GM12878 (cell line): ENCODE results near the gene CLBA1. TPM values are rescaled to one million over a fixed set of nuclear protein-coding genes. Genes with fewer than 3 reads are reported as not detected.

Experiments
- ATAC-seq: fragments of 200-7000 bp; cut with Tn5 transposase; 3 replicates; pipeline ENCODE4 v1.9.1; 2020; ENCODE audit warnings: mild to moderate bottlenecking, moderate library complexity
- BruUV-seq: library from RNA; stranded (reverse); fragments of 400-500 nt; replicated peaks from 2 replicates; lab custom pipeline; 2021; lab: Mats Ljungman, UMichigan
- CTCF ChIA-PET: fragments of 300-600 bp; sonication (Branson Sonifier 250); formaldehyde crosslinking; extraction: SDS; loops from one replicate; lab custom pipeline; 2021; ENCODE audit warnings: inconsistent platforms; lab: Yijun Ruan, JAX
- POLR2A ChIA-PET: fragments of 350-600 bp; formaldehyde crosslinking; extraction: SDS; loops from one replicate; lab custom pipeline; 2021; ENCODE audit warnings: inconsistent platforms; lab: Charles Lee
- RAD21 ChIA-PET: fragments of 300-600 bp; sonication (Branson Sonifier 250); formaldehyde crosslinking; loops from one replicate; lab custom pipeline; 2023; ENCODE audit warnings: antibody characterized with exemption; ENCODE audit not compliant: unreplicated experiment; lab: Charles Lee
- SMC1A ChIA-PET: fragments of 300-600 bp; sonication (Branson Sonifier 250); formaldehyde crosslinking; loops from one replicate; lab custom pipeline; 2023; ENCODE audit not compliant: unreplicated experiment, uncharacterized antibody; lab: Charles Lee
- DNase-seq: peaks from one replicate; pipeline ENCODE4 v3.0.0-alpha.2; 2011; ENCODE audit warnings: low read depth, low spot score
- FAIRE-seq: peaks from 3 replicates; lab custom pipeline; 2011; peaks lifted over from hg19 to GRCh38; lab: Jason Lieb, UNC
- H2AFZ ChIP-seq: 2 replicates; pipeline ENCODE4 v1.6.0; 2011; ENCODE audit warnings: low read depth, low read length, control low read depth; ENCODE audit not compliant: control insufficient read depth
- H3K27ac ChIP-seq: 2 replicates; pipeline ENCODE4 v1.5.1; 2011; ENCODE audit warnings: control low read depth; ENCODE audit not compliant: control insufficient read depth, insufficient read depth
- H3K27me3 ChIP-seq, 2 experiments: replicated peaks in 1 of 2; 2 replicates each; pipeline versions ENCODE4 v1.6.0 to v1.6.1; 2011; ENCODE audit warnings: low read length in 1 of 2; ENCODE audit not compliant: control insufficient read depth in 2 of 2, insufficient read depth in 2 of 2
- H3K36me3 ChIP-seq, 2 experiments: 2 replicates each; pipeline ENCODE4 v1.5.1; 2011; ENCODE audit warnings: low read length in 1 of 2; ENCODE audit not compliant: control insufficient read depth in 2 of 2, insufficient read depth in 2 of 2
- H3K4me1 ChIP-seq: 2 replicates; pipeline ENCODE4 v1.6.1; 2011; ENCODE audit warnings: mild to moderate bottlenecking, low read length, moderate library complexity, mixed read lengths; ENCODE audit not compliant: control insufficient read depth, insufficient read depth
- H3K4me2 ChIP-seq: 2 replicates; pipeline ENCODE4 v1.6.0; 2011; ENCODE audit warnings: control low read depth; ENCODE audit not compliant: control insufficient read depth, insufficient read depth
- H3K4me3 ChIP-seq: fragments of 200-600 bp; sonication (generic); 2 replicates; pipeline ENCODE4 v1.5.1; 2016
- H3K79me2 ChIP-seq: 2 replicates; pipeline ENCODE4 v1.6.0; 2011; ENCODE audit warnings: low read length; ENCODE audit not compliant: control insufficient read depth, insufficient read depth
- H3K9ac ChIP-seq: 2 replicates; pipeline ENCODE4 v1.8.0; 2011; ENCODE audit warnings: low read length, control low read depth, mixed read lengths; ENCODE audit not compliant: control insufficient read depth, insufficient read depth
- H3K9me3 ChIP-seq: replicated peaks from 3 replicates; pipeline ENCODE4 v1.5.1; 2011; ENCODE audit warnings: mild to moderate bottlenecking, low read length; ENCODE audit not compliant: control insufficient read depth, insufficient read depth
- H4K20me1 ChIP-seq: 2 replicates; pipeline ENCODE4 v1.6.0; 2011; ENCODE audit not compliant: control insufficient read depth, insufficient read depth
- BCLAF1 ChIP-seq: fragments of 450-650 bp; IDR thresholded peaks from 2 replicates; pipeline ENCODE4 v1.6.1; 2017; ENCODE audit warnings: antibody characterized with exemption, mild to moderate bottlenecking, moderate library complexity
- E4F1 ChIP-seq: fragments of 450-650 bp; IDR thresholded peaks from 2 replicates; pipeline ENCODE4 v1.6.1; 2018; ENCODE audit warnings: borderline replicate concordance, mild to moderate bottlenecking; ENCODE audit not compliant: partially characterized antibody
- EGR1 ChIP-seq, 2 experiments: IDR thresholded peaks; 1 replicate in 1 of 2; 2 replicates in 1 of 2; pipeline ENCODE4 v1.6.1; 2011 to 2012; ENCODE audit warnings: low read depth in 2 of 2, low read length in 2 of 2, borderline replicate concordance in 1 of 2, mild to moderate bottlenecking in 1 of 2, moderate library complexity in 1 of 2
- FOXK2 ChIP-seq: fragments of 450-650 bp; IDR thresholded peaks from 2 replicates; pipeline ENCODE4 v1.6.1; 2017; ENCODE audit warnings: mild to moderate bottlenecking, moderate library complexity
- HDGF ChIP-seq: fragments of 450-650 bp; IDR thresholded peaks from 2 replicates; pipeline ENCODE4 v1.6.1; 2016; ENCODE audit warnings: antibody characterized with exemption
- HSF1 ChIP-seq: fragments of 150-350 bp; IDR thresholded peaks from 2 replicates; pipeline ENCODE4 v1.6.1; 2014; ENCODE audit warnings: mild to moderate bottlenecking, low read depth, low read length
- KAT2A ChIP-seq: conservative IDR thresholded peaks from 2 replicates; pipeline ENCODE4 v1.6.1; 2011; ENCODE audit warnings: low read depth, low read length; ENCODE audit not compliant: control insufficient read depth
- MEF2B ChIP-seq: fragments of 450-650 bp; IDR thresholded peaks from 2 replicates; pipeline ENCODE4 v1.6.1; 2018; ENCODE audit warnings: mild to moderate bottlenecking, moderate library complexity; ENCODE audit not compliant: partially characterized antibody, poor library complexity, severe bottlenecking
- NBN ChIP-seq: fragments of 450-650 bp; IDR thresholded peaks from 2 replicates; pipeline ENCODE4 v1.6.1; 2016
- NR2C1 ChIP-seq: fragments of 450-650 bp; IDR thresholded peaks from 2 replicates; pipeline ENCODE4 v1.6.1; 2017; ENCODE audit warnings: antibody characterized with exemption, mild to moderate bottlenecking, moderate library complexity
- NR2F1 ChIP-seq: fragments of 450-650 bp; conservative IDR thresholded peaks from 2 replicates; pipeline ENCODE4 v1.6.1; 2017; ENCODE audit warnings: mild to moderate bottlenecking
- POLR2AphosphoS5 ChIP-seq: IDR thresholded peaks from 2 replicates; pipeline ENCODE4 v1.6.1; 2011; ENCODE audit warnings: mild to moderate bottlenecking, low read length, inconsistent platforms
- RAD51 ChIP-seq: fragments of 450-650 bp; IDR thresholded peaks from 2 replicates; pipeline ENCODE4 v1.6.1; 2016; ENCODE audit warnings: moderate library complexity, mild to moderate bottlenecking, inconsistent platforms
- SRF ChIP-seq, 2 experiments: IDR thresholded peaks; 2 replicates each; pipeline ENCODE4 v1.6.1; 2011; ENCODE audit warnings: low read depth in 2 of 2, low read length in 2 of 2, mild to moderate bottlenecking in 1 of 2, moderate library complexity in 1 of 2
- STAT1 ChIP-seq: fragments of 450-650 bp; conservative IDR thresholded peaks from 2 replicates; pipeline ENCODE4 v1.6.1; 2014; ENCODE audit warnings: antibody characterized with exemption, mild to moderate bottlenecking
- ZNF274 ChIP-seq: IDR thresholded peaks from one replicate; pipeline ENCODE4 v1.8.0; 2011; ENCODE audit not compliant: insufficient read length, insufficient read depth
- ZNF384 ChIP-seq: IDR thresholded peaks from 2 replicates; pipeline ENCODE4 v1.6.1; 2012; ENCODE audit warnings: low read depth, mild to moderate bottlenecking, low read length, improper control_type of control experiment, borderline replicate concordance
- WGBS: methylation state at CpG from one replicate; pipeline ENCODE4 v1.1.6; 2016; ENCODE audit warnings: low lambda C conversion rate; ENCODE audit not compliant: insufficient replicate concordance, insufficient coverage; ENCODE audit errors: missing lambda C conversion rate; 5-methylcytosine and 5-hydroxymethylcytosine counted together
- in situ Hi-C: fragments of 300-500 bp; cut with MboI; formaldehyde crosslinking; loops from 9 replicates; pipeline ENCODE4 v1.14.3; 2018; ENCODE audit warnings: mixed read lengths
- intact Hi-C: fragments of 100-400 bp; cut with micrococcal nuclease; formaldehyde crosslinking; loops from one replicate; pipeline ENCODE4 v1.14.2; 2022; ENCODE audit not compliant: unreplicated experiment
- polyA plus RNA-seq, 11 experiments: library from polyadenylated mRNA; depleted of rRNA in 4 of 11; unstranded in 6 of 11; stranded (reverse) in 5 of 11; fragments of >200 nt; fragmentation: Nextera tagmentation in 4 of 11; fragmentation: Illumina TruSeq in 1 of 11; extraction: Ambion mirVana in 4 of 11; extraction: Trizol in 1 of 11; gene quantifications; 1 replicate in 1 of 11; 2 replicates in 10 of 11; pipeline versions ENCODE4 v1.2.1 to v1.2.3, GENCODE V29; 2011 to 2016; ENCODE audit warnings: inconsistent platforms in 2 of 11, missing spikeins in 2 of 11, low read depth in 1 of 11
- total RNA-seq, 4 experiments: library from RNA; depleted of rRNA in 3 of 4; stranded (reverse); fragments of >200 nt in 3 of 4; fragmentation: Illumina TruSeq in 1 of 4; extraction: Trizol in 1 of 4; gene quantifications; 2 replicates each; pipeline versions ENCODE4 v1.2.1 to v1.2.3, GENCODE V29; 2013 to 2021
- TF ChIP-seq, protein P1 (sequence below): IDR thresholded peaks from 2 replicates; pipeline ENCODE4 v1.6.1; 2012; ENCODE audit warnings: low read depth, low read length, improper control_type of control experiment

CLBA1 gene
- total and polyA plus RNA-seq, 10 of the 15 experiments (the other 5 are each of a cell fraction or from before 2014, with no cell fraction given), result 0.07 to 1.1 (median 0.62) TPM; not detected in 1

DNA sequence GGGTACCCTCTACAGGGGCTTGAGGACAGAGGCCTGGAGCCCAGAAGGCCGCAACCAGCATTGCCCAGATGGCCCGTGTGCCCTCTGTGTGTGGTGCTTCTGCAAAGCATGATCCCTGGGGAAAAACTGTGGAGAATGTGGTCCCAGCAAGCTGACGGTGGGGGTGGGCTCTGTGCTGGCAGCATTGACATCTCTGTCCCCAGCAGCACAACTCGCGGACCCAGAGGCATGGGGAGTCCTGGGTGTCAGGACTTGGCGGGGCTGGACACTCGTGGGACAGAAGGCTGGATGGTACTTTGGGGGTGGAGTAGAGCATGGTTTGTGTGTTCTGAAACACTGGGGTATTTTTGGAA lies 4.3 kb downstream of the CLBA1 start:
- no peak overlapping the region for H3K4me3 ChIP-seq
- RAD21 ChIA-PET, result no interaction called here
- intact Hi-C loops, result no loop called here
- SMC1A ChIA-PET, result interaction anchor here (1.3 kb wide), 1 partner anchor 38 kb away, joined by 3 read pairs; no protein-coding TSS in a partner anchor
- FAIRE-seq (no peak), ATAC-seq (no peak), DNase-seq (no peak)
- BruUV-seq, result no TSS peak
- 44% methylated on average over 7 of the region's 7 CpGs for WGBS
- no peak overlapping the region for H2AFZ ChIP-seq
- CTCF ChIA-PET, result interaction anchor here (0.5 to 1.8 kb wide), 4 partner anchors 16 to 1596 kb away, joined by 3 to 5 read pairs (median 4); no protein-coding TSS in a partner anchor
- TF ChIP-seq NR2C1, result no peak
- no peak for TF ChIP-seq ZNF384
- no peak for TF ChIP-seq RAD51
- TF ChIP-seq KAT2A, result no peak
- TF ChIP-seq ZNF274, result no peak
- no peak for TF ChIP-seq MEF2B
- TF ChIP-seq, protein P1, sequence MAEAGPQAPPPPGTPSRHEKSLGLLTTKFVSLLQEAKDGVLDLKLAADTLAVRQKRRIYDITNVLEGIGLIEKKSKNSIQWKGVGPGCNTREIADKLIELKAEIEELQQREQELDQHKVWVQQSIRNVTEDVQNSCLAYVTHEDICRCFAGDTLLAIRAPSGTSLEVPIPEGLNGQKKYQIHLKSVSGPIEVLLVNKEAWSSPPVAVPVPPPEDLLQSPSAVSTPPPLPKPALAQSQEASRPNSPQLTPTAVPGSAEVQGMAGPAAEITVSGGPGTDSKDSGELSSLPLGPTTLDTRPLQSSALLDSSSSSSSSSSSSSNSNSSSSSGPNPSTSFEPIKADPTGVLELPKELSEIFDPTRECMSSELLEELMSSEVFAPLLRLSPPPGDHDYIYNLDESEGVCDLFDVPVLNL, result no peak
- no peak for TF ChIP-seq FOXK2
- TF ChIP-seq NBN, result no peak
- no peak for TF ChIP-seq HDGF
- TF ChIP-seq SRF (IDR thresholded peaks at IDR 0.05; ENCODE audit: low read depth in 2 of 2, low read length in 2 of 2), result no peak
- TF ChIP-seq NR2F1, result no peak
- no peak for TF ChIP-seq BCLAF1
- TF ChIP-seq STAT1, result no peak
- TF ChIP-seq E4F1, result no peak
- no peak for TF ChIP-seq HSF1
- TF ChIP-seq EGR1 (IDR thresholded peaks at IDR 0.05; ENCODE audit: borderline replicate concordance in 1 of 2, low read depth in 2 of 2, low read length in 2 of 2), result no peak
- no peak for TF ChIP-seq POLR2AphosphoS5
- H3K79me2 ChIP-seq, result no peaks in the 10 kb centered on the region
- H3K9me3 ChIP-seq, result no peaks in the 10 kb centered on the region
- H3K27me3 ChIP-seq, result no peaks in the 10 kb centered on the region
- POLR2A ChIA-PET, result no interaction called here
- H4K20me1 ChIP-seq, result no peaks in the 10 kb centered on the region
- H3K4me1 ChIP-seq, result no peaks in the 10 kb centered on the region
- no peak overlapping the region for H3K9ac ChIP-seq
- no peaks in the 10 kb centered on the region for H3K36me3 ChIP-seq
- H3K4me2 ChIP-seq, result no peak overlapping the region
- in situ Hi-C loops, result no loop called here
- no peak overlapping the region for H3K27ac ChIP-seq
